Measurements from ENCODE around the gene JARID2.

The JARID2 gene

DNA sequence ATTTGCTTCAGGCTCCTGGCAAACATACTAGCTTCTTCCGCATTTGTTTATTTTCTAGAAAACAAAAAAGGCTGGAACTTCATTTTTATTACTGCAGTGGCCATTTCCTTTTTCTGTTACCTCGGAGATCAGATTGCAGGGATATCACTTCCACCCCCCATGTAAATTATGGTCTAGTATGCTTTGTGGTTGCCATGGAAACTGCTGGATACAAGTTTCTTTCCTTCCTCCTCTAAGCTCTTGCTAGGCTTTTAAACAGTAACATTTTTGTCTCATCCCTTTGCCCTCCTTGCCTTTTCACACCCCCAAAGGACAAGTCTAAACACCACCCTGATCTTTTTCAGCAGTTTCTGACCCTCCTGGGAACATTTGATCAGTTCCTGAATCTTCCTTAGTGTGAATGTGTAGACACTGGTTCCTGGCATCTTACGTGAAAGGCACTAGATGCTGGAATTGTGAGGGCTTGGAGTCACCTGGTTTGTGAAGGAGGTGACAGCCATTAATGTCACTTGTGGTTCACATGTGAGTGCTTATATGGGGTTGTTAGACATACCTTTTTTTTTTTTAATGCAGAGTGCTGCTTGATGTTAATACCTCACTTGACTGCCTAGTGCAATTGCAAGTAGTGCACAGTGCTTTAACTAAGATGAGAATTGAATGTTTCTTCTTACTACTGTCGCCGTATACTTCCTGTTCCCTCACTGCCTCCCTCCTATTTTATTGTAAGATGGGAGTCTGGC lies 181.6 kb downstream of the JARID2 start:
- no peak for DNase-seq

DNA sequence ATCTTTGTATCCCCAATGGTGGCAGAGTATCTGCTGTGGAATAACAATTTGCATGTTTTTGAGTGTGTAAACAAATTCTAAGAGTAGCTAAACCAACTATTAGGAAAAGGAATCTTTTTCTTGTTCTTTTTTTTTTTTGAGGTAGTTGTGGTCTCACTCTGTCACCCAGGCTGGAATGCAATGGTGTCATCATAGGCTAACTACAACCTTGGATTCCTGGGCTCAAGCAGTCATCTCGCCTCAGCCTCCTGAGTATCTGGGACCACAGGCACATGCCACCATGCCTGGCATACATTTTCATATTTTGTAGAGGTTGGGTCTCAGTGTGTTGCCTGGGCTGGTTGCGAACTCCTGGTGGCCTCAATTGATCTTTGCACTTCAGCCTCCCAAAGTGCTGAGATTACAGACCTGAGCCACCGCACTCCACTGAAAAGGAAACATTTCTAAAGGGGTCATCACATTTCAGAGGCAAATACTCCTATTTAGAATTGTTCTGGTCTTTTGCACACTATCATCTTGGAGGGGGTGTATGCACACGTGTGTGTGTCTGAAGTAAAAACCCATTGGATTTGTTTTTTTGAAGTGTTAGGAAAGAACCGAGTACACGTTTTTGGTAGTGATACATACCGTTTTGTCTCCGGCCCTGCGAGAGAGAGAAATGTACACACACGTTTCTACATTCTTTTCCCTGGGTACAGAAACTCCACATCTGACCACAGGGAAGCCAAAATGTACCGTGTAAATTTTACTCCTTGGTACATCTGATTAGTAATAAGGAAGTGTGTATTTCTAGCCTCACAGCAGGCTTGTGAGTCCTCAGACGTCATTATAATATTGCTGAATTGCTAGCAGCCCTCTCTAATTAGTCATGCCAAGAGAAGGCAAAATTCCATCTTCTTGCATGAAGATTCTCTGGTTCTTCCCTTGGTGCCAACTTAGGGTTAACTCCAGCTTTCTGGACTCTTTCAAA lies 183.6 kb downstream of the JARID2 start:
- no peak for DNase-seq

DNA sequence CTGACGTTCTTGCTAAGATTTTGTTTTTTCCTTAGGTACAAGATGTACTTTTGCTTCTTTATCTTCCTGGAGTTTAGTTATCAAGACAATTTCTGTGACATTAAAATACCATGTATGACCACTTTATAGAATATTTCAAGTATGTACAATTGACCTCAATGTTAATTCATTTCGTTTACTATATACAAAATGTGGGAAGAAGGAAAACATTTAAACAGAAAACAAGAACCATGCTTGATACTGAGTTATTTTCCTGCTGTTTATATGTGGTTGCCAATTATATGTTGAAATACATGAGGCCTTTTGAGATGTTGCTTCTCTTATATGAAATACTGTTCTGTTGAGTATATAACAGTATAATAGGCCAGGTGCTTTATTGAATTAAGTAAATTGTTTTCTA lies 184.3 kb downstream of the JARID2 start:
- DNase-seq: no peak

DNA sequence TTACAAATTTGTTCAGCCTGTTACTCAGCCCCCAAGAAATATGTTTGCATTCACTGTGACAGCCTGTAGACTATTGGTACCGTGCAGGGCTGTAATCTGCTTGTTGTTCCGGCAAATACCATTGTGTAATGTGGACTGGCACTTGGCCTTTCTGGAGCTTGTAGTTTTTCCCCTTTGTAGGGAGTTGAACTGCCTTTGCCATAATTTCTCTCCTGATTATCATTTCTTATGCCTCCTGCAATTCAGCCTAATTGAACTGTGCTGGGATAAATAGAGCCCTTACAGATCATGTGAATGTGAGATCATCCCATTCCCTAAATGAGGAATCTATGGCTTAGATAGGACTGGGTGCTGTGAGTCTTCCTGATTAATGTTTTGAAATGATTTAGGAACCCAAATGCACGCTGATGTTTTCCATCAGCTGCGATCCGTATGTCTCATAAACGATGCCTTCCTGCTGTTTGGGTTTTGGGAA lies 185.1 kb downstream of the JARID2 start:
- no peak for DNase-seq

DNA sequence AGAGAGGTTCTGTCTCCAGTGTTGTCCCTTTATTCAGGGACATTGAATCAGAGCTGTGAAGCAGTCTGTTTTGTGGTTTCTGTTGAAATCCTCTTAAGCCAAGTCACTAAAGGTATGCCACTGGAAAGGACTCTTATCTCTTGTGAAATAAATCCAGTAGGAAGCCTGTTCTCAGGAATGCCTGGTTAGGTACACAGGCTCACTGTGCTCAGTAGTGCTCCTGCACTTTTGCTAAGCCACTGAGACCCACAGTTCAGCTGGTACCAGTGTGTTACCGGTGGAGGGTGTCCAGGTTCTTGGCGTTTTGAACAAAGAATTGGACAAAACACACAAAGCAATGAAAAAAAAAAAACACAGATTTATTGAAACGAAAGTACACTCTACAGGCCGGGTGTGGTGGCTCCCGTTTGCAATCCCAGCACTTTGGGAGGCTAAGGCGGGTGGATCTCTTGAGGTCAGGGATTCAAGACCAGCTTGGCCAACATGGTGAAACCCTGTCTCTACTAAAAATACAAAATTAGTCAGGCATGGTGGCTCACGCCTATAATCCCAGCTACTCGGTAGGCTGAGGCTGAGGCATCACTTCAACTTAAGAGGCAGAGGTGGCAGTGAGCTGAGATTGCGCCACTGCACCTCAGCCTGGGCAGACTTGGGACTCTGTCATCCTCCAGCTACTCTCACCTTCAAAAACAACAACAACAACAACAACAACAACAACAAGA lies 186.1 kb downstream of the JARID2 start:
- no peak for DNase-seq

DNA sequence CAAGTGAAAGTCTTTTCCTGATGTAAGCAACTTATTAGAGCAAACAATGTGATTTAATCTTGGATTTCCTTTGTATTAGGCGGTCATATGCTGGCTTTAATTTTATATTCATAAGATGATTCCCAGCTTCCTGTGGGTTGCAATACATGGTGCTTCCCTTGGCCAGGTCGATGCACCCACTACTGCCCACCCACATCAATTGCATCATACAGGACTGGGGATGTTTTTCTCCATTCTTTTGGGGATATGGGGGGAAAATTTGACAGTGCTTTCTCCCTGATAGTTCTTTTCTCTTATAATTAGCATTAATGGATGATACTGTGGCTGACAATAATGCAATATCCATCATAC lies 187.6 kb downstream of the JARID2 start:
- DNase-seq: no peak

DNA sequence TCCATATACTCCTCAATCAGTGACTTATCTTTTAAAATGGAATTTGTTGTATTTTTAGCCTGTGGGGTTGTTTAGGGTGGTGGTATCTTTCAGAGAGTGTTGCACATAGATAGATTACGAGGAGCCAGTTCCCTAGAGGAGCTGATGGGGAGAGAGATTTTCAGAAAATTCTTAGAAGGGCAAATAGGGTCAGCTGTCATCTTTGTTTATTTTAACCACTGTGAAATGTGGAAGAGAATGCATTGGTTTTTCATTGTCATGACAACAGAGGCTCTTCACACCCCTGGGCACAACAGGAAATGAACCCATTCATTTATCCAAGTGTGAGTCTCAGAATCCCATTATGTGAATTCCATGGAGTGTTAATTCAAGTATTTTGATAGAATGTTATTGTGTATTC lies 188.4 kb downstream of the JARID2 start:
- DNase-seq: no peak

DNA sequence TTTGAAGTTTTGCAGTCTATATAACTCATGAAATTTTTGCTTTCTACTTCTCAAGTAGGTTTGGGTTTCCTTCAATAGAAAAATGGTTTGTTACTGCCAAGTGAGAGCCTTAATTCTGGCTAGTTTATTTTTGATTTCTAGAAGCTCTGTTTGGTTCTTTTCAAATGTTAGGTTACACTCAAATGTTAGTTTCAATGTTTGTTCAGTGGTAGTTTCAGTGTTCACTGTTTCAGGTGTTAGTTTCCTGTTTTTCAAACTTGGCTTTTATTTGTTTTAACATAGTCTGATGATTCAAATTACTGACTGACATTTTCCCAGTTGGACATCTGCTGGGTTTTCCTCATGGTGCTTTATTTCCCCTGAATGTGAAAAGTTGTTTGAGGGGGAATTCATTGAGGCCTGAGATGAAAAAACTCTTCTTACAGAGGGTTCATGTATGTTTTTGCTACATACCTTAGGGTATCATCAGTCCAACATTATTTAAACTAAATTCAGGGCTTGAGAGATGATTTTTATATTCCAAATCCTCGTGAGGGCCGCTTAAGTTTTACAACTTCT lies 189.0 kb downstream of the JARID2 start:
- DNase-seq: no peak

DNA sequence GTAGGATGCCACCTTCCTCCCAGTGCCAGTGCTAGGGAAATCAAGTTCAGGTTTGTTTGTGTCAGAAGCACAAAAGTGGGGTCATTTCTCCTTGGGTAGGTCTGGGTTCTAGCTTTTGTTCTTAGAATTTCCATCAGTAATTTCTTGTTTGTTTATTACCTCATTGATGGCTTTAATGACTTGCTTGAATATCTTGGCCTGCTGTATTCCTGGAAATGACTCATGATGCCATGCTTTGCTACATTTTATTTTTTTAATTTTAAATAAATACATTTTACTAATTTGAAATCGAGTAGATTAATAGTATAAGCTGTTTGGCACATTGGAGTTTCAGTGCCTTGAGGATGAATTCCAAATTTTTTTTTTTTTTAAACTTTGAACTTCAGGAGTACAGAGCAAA lies 189.6 kb downstream of the JARID2 start:
- no peak for DNase-seq

DNA sequence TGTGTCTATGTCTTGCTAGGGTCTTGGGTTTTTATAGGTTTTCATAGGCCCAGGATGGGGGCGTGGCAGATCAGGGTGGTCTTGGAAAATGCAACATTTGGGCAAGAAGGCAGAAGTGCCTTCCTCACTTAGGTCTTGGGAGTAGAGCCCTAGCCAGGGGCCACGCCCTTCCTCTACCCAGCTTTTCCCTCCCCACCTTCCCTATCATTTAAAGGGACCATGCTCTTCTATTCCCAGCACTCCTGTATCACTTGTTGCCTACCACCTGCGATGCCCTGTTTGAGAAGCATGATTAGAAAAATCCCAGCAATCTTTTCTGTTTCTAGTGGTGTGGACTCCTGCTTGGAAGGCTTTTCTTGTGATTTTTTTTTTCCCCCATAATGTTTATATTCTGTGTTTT lies 190.6 kb downstream of the JARID2 start:
- no peak for DNase-seq

DNA sequence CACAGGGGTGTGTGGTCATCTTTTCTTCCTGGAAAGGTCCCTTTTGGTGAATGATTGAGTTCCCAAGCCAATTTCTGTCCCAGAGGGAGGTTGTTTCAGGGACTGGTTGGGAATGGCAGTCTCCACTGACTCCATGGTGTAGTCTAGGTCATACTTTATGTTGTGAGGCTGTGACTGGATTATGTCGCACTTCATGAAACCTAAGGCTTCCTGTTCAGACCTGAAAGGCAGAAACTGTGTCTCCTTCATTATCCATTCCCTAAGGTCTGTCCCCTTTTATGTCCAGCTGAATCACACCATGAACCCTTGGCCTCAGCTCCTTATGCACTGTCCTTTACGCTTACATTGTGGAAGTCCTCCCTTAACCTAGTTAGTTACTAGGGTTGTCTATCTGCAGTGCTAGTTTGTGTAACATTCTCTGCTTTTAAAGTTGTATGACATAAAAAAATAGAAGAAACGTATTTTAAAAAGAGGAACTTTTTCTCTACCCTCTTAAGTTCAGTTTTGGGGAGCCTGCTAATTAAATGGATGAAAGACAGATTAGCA lies 191.3 kb downstream of the JARID2 start:
- DNase-seq: no peak

DNA sequence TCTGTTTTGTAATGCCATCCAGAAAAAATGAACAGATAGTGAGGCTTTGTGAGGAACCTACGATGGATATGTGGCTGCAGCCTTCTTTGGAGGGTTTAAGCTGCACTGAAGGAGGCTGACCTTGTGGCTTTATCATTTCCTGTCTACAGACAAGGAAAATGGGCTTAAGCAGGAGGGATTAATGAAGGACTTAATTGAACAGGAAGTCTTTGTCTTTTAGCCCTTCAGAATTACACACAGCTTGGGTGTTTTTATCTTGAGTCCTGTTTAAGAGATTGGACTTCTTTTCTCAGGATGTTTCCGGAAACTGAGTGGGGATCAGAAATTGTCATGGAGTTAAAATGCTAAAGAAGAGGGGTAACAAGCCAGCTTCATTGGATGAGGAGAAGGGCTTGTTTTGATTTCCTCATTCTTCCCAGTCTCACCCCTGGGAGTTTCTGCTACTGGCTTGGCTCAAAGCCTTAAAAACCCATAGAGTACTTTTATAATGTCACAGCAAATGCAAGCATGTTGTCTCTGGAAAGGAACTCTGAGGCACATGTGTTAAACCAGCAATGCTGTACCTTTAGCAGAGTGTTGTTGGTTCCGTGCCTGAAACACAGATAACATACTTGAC lies 193.6 kb downstream of the JARID2 start:
- DNase-seq: no peak

DNA sequence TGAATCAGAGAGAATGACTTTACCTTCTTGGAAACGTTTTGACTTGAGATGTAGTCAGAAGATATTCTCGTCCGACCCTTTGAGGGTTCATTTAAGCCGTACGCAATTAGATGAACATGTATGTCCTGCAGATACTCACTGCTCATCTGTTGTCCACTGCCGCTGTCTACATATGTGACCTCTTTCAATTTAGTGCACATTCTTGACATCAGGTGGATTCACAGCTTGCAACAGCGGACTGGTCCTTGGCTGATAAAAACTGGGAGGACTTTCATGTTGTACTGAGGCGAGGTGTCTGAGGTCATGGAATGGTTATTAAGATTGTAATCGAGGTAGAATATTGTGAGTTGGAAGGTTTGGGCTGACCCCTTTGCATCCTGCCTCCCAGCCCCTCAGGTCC lies 194.2 kb downstream of the JARID2 start:
- DNase-seq: no peak

DNA sequence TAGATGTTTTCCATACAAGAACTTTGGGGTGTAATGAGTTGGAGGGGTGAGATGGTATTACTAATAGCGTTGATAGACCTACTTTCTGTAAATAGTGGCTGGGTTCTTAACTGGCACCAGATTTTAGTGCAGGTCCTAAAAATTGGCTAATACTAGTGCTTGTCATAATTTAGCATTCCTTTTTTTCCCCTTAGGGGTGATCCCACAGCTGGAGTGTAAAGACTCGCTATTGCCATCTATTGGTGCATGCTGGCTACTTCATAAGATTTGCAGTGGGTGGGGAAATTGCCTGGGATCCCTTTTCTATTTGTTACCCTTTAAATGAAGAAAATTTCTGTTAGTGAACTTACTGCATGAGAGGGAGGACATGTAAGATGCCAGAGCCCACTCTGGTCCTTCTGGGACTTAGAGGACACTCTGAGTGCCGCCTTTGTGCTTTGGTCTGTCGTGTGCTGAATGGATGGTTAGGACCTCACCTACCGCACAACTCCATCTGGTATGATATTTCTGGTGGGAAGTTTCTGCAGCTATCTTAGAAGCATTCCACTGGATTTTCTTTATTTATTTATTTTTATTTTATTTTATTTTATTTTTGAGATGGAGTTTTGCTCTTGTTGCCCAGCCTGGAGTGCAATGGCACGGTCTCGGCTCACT lies 195.5 kb downstream of the JARID2 start:
- no peak for DNase-seq

DNA sequence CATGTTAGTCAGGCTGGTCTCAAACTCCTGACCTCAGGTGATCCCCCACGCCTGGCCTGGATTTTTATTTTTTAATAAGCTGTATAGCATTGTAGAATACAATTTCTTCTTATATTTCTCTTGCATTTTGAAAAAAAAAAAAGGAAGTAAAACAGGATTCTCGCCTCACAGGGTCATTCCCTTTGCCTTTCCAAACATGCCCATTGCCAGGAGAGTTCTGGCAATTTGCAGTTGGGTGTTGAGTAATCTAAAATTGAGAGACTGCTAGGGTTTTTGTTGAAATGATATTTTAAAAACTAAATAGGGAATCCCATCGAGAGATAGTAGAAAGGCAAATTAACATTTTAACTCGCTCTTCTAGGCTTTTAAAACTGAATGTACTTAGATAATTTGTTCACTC lies 196.1 kb downstream of the JARID2 start:
- DNase-seq: no peak

DNA sequence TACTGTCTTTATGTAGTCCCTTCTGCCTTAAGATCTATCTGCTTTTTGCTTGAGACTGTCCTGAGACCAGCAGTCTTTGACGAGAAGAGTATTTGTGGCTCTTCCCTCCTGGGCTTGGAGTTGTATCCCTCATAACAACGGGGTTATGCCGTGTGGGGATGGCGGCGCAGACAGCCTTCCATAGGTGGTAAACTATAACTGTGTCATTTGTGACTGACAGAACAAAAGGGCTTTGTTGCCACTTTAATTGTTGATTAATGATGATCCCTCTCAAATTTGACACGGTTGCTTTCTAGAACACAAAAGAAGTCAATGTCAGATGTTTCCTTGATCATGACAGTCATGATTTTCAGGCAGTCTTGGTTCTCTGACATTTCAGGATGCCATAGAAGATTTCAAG lies 196.6 kb downstream of the JARID2 start:
- no peak for DNase-seq

DNA sequence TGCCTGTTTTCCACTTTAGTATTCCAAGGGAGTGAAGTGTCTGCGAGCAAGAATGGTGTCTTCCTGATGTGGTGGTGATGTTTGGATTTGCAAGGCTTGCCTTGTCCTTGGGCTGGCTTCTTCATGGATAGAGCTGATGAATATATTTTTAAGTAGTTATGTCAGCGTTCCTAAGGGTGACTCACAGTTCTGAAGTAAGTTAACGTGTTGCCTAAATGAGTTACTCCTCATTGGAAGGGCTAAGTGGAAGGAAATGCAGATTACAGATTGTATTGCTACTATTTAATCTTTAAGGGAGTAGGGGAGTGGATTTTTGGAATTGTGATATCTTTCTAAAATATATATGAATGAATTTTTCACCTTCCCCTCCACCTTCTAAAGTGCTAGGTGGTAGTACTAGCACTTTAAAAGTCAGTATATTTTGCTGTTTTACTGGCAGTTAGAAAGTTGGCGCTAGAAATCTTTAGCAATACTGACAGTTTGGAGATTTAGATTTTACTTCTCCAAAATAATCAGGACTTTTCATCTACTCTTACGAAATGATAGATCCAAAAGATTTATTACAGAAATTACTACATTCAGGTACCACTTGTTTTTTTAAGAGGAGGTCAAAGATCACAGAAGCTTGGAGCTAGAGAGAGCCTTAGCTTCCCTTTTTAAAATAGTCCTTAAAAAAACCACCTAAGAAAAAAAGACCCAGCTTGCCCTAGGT lies 197.4 kb downstream of the JARID2 start:
- no peak for DNase-seq

DNA sequence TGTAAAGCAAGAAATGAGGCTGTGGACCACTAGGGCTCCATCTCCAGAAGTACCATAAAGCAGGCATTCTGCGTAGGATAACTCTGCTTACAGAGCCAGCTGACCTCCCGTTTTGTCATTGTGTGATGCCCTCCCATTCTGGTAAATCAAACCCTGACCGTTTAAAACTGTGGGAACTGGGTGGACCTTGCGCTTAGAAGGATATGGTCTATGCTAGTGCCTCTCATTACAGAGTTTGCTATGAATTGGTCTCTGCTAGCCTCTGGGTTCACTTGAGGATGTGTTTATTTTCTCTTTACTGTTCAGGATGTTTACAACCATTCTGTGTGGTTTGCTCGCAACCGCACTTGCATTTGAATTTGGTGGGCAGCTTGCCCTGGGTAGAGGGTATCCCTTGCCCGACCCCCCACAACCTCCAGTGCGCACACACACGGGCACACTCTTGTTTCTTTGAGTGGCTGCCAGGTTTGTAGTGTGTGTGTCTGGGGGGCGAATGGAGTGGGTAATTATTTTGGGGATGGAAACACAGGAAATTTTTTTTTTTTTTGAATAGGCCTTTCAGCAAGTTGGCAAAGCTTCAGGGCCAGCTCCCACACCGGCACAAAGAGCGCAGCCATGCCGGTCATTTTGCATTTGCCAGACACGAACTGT lies 198.3 kb downstream of the JARID2 start:
- DNase-seq: no peak

DNA sequence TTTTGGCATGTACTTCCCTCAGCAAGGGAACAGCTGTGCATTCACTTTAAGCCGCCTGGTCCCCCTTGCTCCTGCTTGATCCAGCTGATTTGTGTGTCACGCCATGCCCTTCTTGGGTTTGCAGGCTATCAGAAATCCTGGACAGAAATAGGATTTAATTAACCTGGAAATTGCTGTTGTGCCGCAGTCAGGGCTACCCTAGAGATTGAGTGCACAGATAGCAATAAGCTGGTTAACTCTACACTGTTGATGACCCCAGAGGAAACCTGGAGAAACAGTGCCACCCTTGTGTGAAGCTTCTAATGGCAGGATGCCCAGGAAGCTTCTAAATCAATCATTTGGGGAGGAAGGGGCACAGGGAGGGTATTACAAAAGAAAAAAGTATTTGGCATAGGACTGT lies 199.0 kb downstream of the JARID2 start:
- no peak for DNase-seq

DNA sequence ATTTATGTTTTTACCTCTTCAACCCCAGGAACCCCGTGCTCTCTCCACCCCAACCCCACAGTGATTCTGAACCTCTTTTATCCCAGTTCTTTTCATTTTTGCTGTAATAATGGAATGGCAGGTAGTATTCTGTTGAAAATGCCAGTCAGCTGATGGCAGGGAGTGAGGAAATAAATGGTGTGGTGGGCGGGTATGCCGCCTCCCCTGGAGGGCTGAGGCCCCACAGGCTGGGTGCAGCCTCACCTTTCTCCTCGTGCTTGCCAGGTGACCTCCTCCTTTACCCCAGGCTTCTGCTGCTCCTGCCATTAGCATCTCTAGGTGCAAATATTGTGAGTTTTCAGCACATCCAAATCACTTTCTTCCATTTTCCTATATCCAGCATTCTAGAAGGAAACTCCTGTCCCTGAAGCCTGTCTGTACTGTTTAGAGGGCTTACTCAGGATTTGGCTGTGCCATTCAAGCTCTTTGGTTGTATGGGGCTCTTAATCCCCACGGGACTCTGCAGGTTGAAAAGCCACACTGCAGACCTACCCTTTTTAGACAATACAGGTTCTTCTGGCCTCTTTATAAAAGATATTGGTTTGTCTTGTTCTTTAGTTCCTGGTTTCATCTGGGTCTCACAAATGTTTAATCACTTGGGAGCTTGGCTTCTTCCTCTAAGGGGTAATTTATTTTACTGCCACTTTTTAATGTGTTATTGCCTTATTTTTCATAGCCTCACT lies 201.8 kb downstream of the JARID2 start:
- DNase-seq: no peak

All from activated CD4-positive, alpha-beta T cell treated with anti-CD3 and anti-CD28 coated beads for 1 hour (primary cell).